ENCODE results near the gene NR6A1. TPM values are rescaled to one million over a fixed set of nuclear protein-coding genes. Genes with fewer than 3 reads are reported as not detected.
A peak's percentile ranks its signal among the peaks of the same experiment; 100 is the strongest.

Gene NR6A1
- total and polyA plus RNA-seq, 2 of the 13 experiments (the other 11 are each of a cell fraction or from before 2014, with no cell fraction given): 28.1 to 31.5 TPM

DNA sequence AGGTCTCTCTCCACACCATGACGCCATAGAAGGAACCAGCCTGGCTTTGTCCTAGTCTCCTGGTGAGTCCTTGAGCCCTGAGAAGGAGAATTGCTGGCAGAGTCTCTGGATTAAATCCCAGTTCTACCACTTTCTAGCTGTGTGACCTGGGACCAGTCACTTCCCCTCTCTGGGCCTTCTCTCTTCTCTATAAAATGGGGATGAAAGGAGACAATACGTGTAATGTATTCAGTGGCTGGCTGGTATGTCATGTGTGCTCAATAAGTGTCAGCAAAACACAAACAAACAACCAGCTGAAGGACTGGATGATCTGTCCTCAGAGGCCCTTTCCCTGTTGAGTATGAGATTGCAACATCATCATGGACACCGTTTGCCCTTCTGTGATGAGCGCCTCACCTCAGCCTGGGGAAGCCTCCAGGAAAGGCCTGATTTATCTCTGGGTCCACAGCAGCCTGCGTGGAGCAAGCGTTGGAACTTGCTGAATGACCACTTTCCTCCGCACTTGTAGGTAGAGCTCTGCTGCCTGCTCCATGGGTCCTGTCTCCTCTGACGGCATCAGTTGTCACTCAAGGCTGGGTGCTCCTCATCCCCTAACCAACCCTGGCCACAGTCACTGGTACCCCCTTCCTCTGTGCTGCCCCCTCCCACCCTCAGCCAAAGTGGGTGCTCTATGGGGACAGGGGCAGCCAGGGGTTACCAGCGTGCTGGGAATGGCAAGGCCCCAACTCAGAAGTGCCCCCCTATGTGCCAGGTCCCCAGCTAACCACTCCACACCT is 260.3 kb downstream of the NR6A1 start (continued):
- TF ChIP-seq SRSF9 (IDR thresholded peaks at IDR 0.05; ENCODE audit: borderline replicate concordance, insufficient read depth, low read depth, low read length, poor library complexity, severe bottlenecking): no peak
- TF ChIP-seq SMARCC2 (IDR thresholded peaks at IDR 0.05): no peak
- no peak for TF ChIP-seq ZBTB7A (CRISPR knock-in tag; IDR thresholded peaks at IDR 0.05)
- 0 out of 2 replicates have a peak, but pooled peaks have one; percentile 10 for TF ChIP-seq ATF2 (CRISPR knock-in tag; IDR thresholded peaks at IDR 0.05)
- no peak for TF ChIP-seq GPN1 (CRISPR knock-in tag; IDR thresholded peaks at IDR 0.05; ENCODE audit: borderline replicate concordance)
- TF ChIP-seq ZBTB7B (CRISPR knock-in tag; IDR thresholded peaks at IDR 0.05): peak; percentile 16
- no peak for TF ChIP-seq FIP1L1 (IDR thresholded peaks at IDR 0.05; ENCODE audit: borderline replicate concordance, insufficient read depth, low read depth, low read length)
- peak; percentile 79; the same call in 1 of the 2 replicates for TF ChIP-seq MIER3 (CRISPR knock-in tag; IDR thresholded peaks at IDR 0.05; ENCODE audit: borderline replicate concordance)
- no peak for TF ChIP-seq ZNF501 (CRISPR knock-in tag; IDR thresholded peaks at IDR 0.05)
- peak; percentile 39; the same call in 1 of the 2 replicates for TF ChIP-seq BCL6 (CRISPR knock-in tag; IDR thresholded peaks at IDR 0.05)
- peak; percentile 27; the same call in 1 of the 2 replicates for TF ChIP-seq SMC3 (IDR thresholded peaks at IDR 0.05; ENCODE audit: low read length)
- TF ChIP-seq ARID2 (CRISPR knock-in tag; IDR thresholded peaks at IDR 0.05; ENCODE audit: borderline replicate concordance): no peak
- TF ChIP-seq ZNF263 (CRISPR knock-in tag; IDR thresholded peaks at IDR 0.05): peak; percentile 52; the same call in 1 of the 2 replicates
- no peak for TF ChIP-seq MLLT10 (CRISPR knock-in tag; IDR thresholded peaks at IDR 0.05)
- no peak for TF ChIP-seq ZNF841 (CRISPR knock-in tag; IDR thresholded peaks at IDR 0.05; ENCODE audit: borderline replicate concordance)
- no peak for TF ChIP-seq XRCC5 (optimal IDR thresholded peaks at IDR 0.05; ENCODE audit: low read length)
- TF ChIP-seq ZNF232 (CRISPR knock-in tag; IDR thresholded peaks at IDR 0.05; ENCODE audit: borderline replicate concordance): no peak
- TF ChIP-seq ZNF124 (CRISPR knock-in tag; IDR thresholded peaks at IDR 0.05): no peak
- no peak for TF ChIP-seq ZNF878 (CRISPR knock-in tag; IDR thresholded peaks at IDR 0.05)
- TF ChIP-seq XBP1 (CRISPR knock-in tag; IDR thresholded peaks at IDR 0.05): peak; percentile 87; the same call in 1 of the 2 replicates
- TF ChIP-seq HNF1B (CRISPR knock-in tag; IDR thresholded peaks at IDR 0.05): no peak
- TF ChIP-seq PHB2 (IDR thresholded peaks at IDR 0.05; ENCODE audit: partially characterized antibody): no peak
- TF ChIP-seq, protein P1, sequence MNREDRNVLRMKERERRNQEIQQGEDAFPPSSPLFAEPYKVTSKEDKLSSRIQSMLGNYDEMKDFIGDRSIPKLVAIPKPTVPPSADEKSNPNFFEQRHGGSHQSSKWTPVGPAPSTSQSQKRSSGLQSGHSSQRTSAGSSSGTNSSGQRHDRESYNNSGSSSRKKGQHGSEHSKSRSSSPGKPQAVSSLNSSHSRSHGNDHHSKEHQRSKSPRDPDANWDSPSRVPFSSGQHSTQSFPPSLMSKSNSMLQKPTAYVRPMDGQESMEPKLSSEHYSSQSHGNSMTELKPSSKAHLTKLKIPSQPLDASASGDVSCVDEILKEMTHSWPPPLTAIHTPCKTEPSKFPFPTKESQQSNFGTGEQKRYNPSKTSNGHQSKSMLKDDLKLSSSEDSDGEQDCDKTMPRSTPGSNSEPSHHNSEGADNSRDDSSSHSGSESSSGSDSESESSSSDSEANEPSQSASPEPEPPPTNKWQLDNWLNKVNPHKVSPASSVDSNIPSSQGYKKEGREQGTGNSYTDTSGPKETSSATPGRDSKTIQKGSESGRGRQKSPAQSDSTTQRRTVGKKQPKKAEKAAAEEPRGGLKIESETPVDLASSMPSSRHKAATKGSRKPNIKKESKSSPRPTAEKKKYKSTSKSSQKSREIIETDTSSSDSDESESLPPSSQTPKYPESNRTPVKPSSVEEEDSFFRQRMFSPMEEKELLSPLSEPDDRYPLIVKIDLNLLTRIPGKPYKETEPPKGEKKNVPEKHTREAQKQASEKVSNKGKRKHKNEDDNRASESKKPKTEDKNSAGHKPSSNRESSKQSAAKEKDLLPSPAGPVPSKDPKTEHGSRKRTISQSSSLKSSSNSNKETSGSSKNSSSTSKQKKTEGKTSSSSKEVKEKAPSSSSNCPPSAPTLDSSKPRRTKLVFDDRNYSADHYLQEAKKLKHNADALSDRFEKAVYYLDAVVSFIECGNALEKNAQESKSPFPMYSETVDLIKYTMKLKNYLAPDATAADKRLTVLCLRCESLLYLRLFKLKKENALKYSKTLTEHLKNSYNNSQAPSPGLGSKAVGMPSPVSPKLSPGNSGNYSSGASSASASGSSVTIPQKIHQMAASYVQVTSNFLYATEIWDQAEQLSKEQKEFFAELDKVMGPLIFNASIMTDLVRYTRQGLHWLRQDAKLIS (CRISPR knock-in tag; IDR thresholded peaks at IDR 0.05): no peak
- TF ChIP-seq, protein P2, sequence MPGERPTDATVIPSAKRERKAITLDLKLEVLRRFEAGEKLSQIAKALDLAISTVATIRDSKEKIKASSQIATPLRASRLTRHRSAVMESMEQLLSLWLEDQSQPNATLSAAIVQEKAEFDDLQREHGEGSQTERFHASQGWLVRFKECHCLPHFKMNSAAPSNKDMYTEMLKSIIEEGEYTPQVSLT (CRISPR knock-in tag; IDR thresholded peaks at IDR 0.05; ENCODE audit: borderline replicate concordance, low read depth): no peak
